IMR-90 (cell line): ENCODE measurements around the gene CLEC1A. TPM values are rescaled to one million over a fixed set of nuclear protein-coding genes. Genes with fewer than 3 reads are reported as not detected.

Source experiments
- ATAC-seq: fragments of 200-7000 bp; cut with Tn5 transposase; 2 replicates; pipeline ENCODE4 v1.9.1; 2020; ENCODE audit warnings: low read depth, mild to moderate bottlenecking, moderate library complexity
- BruUV-seq: library from RNA; stranded (reverse); fragments of 400-500 nt; replicated peaks from 2 replicates; lab custom pipeline; 2021; lab: Mats Ljungman, UMichigan
- CTCF ChIA-PET: fragments of 300-600 bp; formaldehyde crosslinking; extraction: SDS; loops from one replicate; lab custom pipeline; 2021; ENCODE audit warnings: antibody characterized with exemption; lab: Yijun Ruan, JAX
- POLR2A ChIA-PET: fragments of 300-600 bp; sonication (Branson Sonifier 250); formaldehyde crosslinking; loops from one replicate; lab custom pipeline; 2022; ENCODE audit warnings: antibody characterized with exemption; ENCODE audit not compliant: unreplicated experiment; lab: Charles Lee
- DNase-seq: peaks from one replicate; pipeline ENCODE4 v3.0.0; 2013
- H2AFZ ChIP-seq: replicated peaks from 2 replicates; pipeline ENCODE3; 2013; ENCODE audit warnings: low read length, mild to moderate bottlenecking; ENCODE audit not compliant: poor library complexity
- H2AK5ac ChIP-seq: 2 replicates; pipeline ENCODE4 v1.6.1; 2013; ENCODE audit warnings: low read depth, low read length, inconsistent platforms
- H2AK9ac ChIP-seq: replicated peaks from 2 replicates; pipeline ENCODE3; 2013; ENCODE audit warnings: mild to moderate bottlenecking, low read depth, low read length, moderate library complexity; ENCODE audit not compliant: poor library complexity
- H2BK120ac ChIP-seq: 2 replicates; pipeline ENCODE4 v1.6.1; 2013; ENCODE audit warnings: low read depth, low read length, inconsistent platforms
- H2BK15ac ChIP-seq: 3 replicates; pipeline ENCODE4 v1.6.1; 2013; ENCODE audit warnings: low read depth, low read length, inconsistent platforms
- H2BK20ac ChIP-seq: 2 replicates; pipeline ENCODE4 v1.6.1; 2013; ENCODE audit warnings: low read depth, mild to moderate bottlenecking, inconsistent platforms, low read length, moderate library complexity
- H2BK5ac ChIP-seq: 2 replicates; pipeline ENCODE4 v1.6.1; 2013; ENCODE audit warnings: mild to moderate bottlenecking, low read depth, low read length, inconsistent platforms; ENCODE audit not compliant: poor library complexity, severe bottlenecking
- H3K14ac ChIP-seq: replicated peaks from 2 replicates; pipeline ENCODE4 v1.6.1; 2013; ENCODE audit warnings: low read depth, low read length, inconsistent platforms
- H3K18ac ChIP-seq: 2 replicates; pipeline ENCODE4 v1.6.1; 2013; ENCODE audit warnings: low read depth, low read length, control low read depth
- H3K23ac ChIP-seq: 2 replicates; pipeline ENCODE4 v1.6.1; 2013; ENCODE audit warnings: low read depth, low read length, inconsistent platforms
- H3K27ac ChIP-seq: 2 replicates; pipeline ENCODE4 v1.5.1; 2013; ENCODE audit warnings: mild to moderate bottlenecking, control low read depth, low read length; ENCODE audit not compliant: insufficient read depth
- H3K27me3 ChIP-seq: 2 replicates; pipeline ENCODE4 v1.6.1; 2013; ENCODE audit warnings: low read length; ENCODE audit not compliant: control insufficient read depth, insufficient read depth
- H3K36me3 ChIP-seq: 2 replicates; pipeline ENCODE4 v1.6.1; 2013; ENCODE audit warnings: low read length, mixed read lengths; ENCODE audit not compliant: control insufficient read depth, insufficient read depth
- H3K4ac ChIP-seq: 2 replicates; pipeline ENCODE4 v1.6.1; 2013; ENCODE audit warnings: low read depth, low read length, inconsistent platforms
- H3K4me1 ChIP-seq: 2 replicates; pipeline ENCODE4 v1.6.1; 2013; ENCODE audit warnings: low read length, mixed read lengths; ENCODE audit not compliant: control insufficient read depth, insufficient read depth
- H3K4me2 ChIP-seq: 2 replicates; pipeline ENCODE4 v1.6.1; 2013; ENCODE audit warnings: low read depth, mild to moderate bottlenecking, control low read depth, low read length, moderate library complexity
- H3K4me3 ChIP-seq: 2 replicates; pipeline ENCODE4 v1.5.1; 2013; ENCODE audit warnings: low read depth, mild to moderate bottlenecking, control low read depth, low read length, moderate library complexity; ENCODE audit not compliant: insufficient read depth
- H3K56ac ChIP-seq: 2 replicates; pipeline ENCODE4 v1.6.1; 2013; ENCODE audit warnings: low read length, inconsistent platforms; ENCODE audit not compliant: insufficient read depth; ENCODE audit errors: extremely low read depth
- H3K79me1 ChIP-seq, 2 experiments: 2 replicates each; pipeline ENCODE4 v1.6.1; 2013; ENCODE audit warnings: low read length in 2 of 2, inconsistent platforms in 1 of 2, low read depth in 1 of 2
- H3K9ac ChIP-seq: 2 replicates; pipeline ENCODE4 v1.6.1; 2013; ENCODE audit warnings: low read depth, low read length, control low read depth
- H3K9me1 ChIP-seq: 2 replicates; pipeline ENCODE4 v1.6.1; 2013; ENCODE audit warnings: low read length, inconsistent platforms; ENCODE audit not compliant: insufficient read depth
- H3K9me3 ChIP-seq: 2 replicates; pipeline ENCODE4 v1.6.1; 2013; ENCODE audit warnings: low read length; ENCODE audit not compliant: control insufficient read depth, insufficient read depth
- H4K20me1 ChIP-seq: 2 replicates; pipeline ENCODE4 v1.6.1; 2013; ENCODE audit warnings: low read length, inconsistent platforms; ENCODE audit not compliant: insufficient read depth
- H4K5ac ChIP-seq: 2 replicates; pipeline ENCODE4 v1.6.1; 2013; ENCODE audit warnings: mild to moderate bottlenecking, low read depth, low read length, control low read depth
- H4K8ac ChIP-seq, 2 experiments: 2 replicates each; pipeline ENCODE4 v1.6.1; 2013; ENCODE audit warnings: low read depth in 2 of 2, low read length in 2 of 2, control low read depth in 1 of 2, inconsistent platforms in 1 of 2
- H4K91ac ChIP-seq: 2 replicates; pipeline ENCODE4 v1.6.1; 2013; ENCODE audit warnings: low read depth, low read length, inconsistent platforms; ENCODE audit not compliant: insufficient read depth
- BHLHE40 ChIP-seq: fragments of 150-350 bp; IDR thresholded peaks from 2 replicates; pipeline ENCODE4 v1.6.1; 2016; ENCODE audit warnings: mild to moderate bottlenecking, low read depth, low read length
- CEBPB ChIP-seq: IDR thresholded peaks from 2 replicates; pipeline ENCODE4 v1.6.1; 2012; ENCODE audit warnings: low read depth, low read length, improper control_type of control experiment
- CHD1 ChIP-seq: IDR thresholded peaks from 2 replicates; pipeline ENCODE4 v1.6.1; 2012; ENCODE audit warnings: low read depth, low read length, improper control_type of control experiment
- CTCF ChIP-seq: conservative IDR thresholded peaks from 2 replicates; pipeline ENCODE4 v1.5.1; 2012; ENCODE audit warnings: mild to moderate bottlenecking, low read depth, low read length, improper control_type of control experiment
- ELK1 ChIP-seq: fragments of 150-350 bp; IDR thresholded peaks from 2 replicates; pipeline ENCODE4 v1.6.1; 2016; ENCODE audit warnings: low read depth, mild to moderate bottlenecking, low read length, moderate library complexity, borderline replicate concordance
- FOS ChIP-seq: fragments of 150-350 bp; IDR thresholded peaks from 2 replicates; pipeline ENCODE4 v1.6.1; 2016; ENCODE audit warnings: low read depth, low read length
- MAZ ChIP-seq: IDR thresholded peaks from 2 replicates; pipeline ENCODE4 v1.6.1; 2012; ENCODE audit warnings: low read depth, mild to moderate bottlenecking, low read length, improper control_type of control experiment, moderate library complexity, borderline replicate concordance
- MXI1 ChIP-seq: IDR thresholded peaks from 2 replicates; pipeline ENCODE4 v1.6.1; 2012; ENCODE audit warnings: low read depth, mild to moderate bottlenecking, low read length, moderate library complexity, borderline replicate concordance
- NFE2L2 ChIP-seq: fragments of 150-350 bp; IDR thresholded peaks from 2 replicates; pipeline ENCODE4 v1.6.1; 2016; ENCODE audit warnings: low read depth, mild to moderate bottlenecking, low read length
- POLR2A ChIP-seq: IDR thresholded peaks from 2 replicates; pipeline ENCODE4 v1.6.1; 2012; ENCODE audit warnings: mild to moderate bottlenecking, low read depth, low read length
- RAD21 ChIP-seq: IDR thresholded peaks from 2 replicates; pipeline ENCODE4 v1.6.1; 2012; ENCODE audit warnings: low read length, improper control_type of control experiment
- RCOR1 ChIP-seq: IDR thresholded peaks from 2 replicates; pipeline ENCODE4 v1.6.1; 2012; ENCODE audit warnings: mild to moderate bottlenecking, low read length, improper control_type of control experiment; ENCODE audit not compliant: insufficient replicate concordance
- USF2 ChIP-seq: fragments of 150-350 bp; IDR thresholded peaks from 2 replicates; pipeline ENCODE4 v1.6.1; 2017; ENCODE audit warnings: mild to moderate bottlenecking, antibody characterized with exemption, low read length, low read depth
- WGBS, 2 experiments: methylation state at CpG; one replicate each; pipeline versions ENCODE4 v1.1.5 to v1.1.7; 2013; ENCODE audit warnings: missing lambda C conversion rate in 2 of 2; ENCODE audit not compliant: insufficient read length in 1 of 2; ENCODE audit errors: extremely low coverage in 2 of 2; 5-methylcytosine and 5-hydroxymethylcytosine counted together
- dilution Hi-C: fragments of 300-500 bp; cut with HindIII; formaldehyde crosslinking; loops from one replicate; pipeline ENCODE4 v1.14.3; 2018; ENCODE audit warnings: low sequenced_read_pairs; ENCODE audit not compliant: unreplicated experiment
- in situ Hi-C: fragments of 300-500 bp; cut with MboI; formaldehyde crosslinking; loops from 3 replicates; pipeline ENCODE4 v1.14.3; 2019; ENCODE audit warnings: low sequenced_read_pairs, inconsistent platforms, mixed read lengths
- intact Hi-C: fragments of 100-400 bp; cut with micrococcal nuclease; formaldehyde crosslinking; loops from 2 replicates; pipeline ENCODE4 v1.10.0; 2022
- polyA plus RNA-seq, 3 experiments: library from polyadenylated mRNA; depleted of rRNA; stranded (reverse); fragments of >200 nt; gene quantifications; 2 replicates each; pipeline ENCODE4 v1.2.3, GENCODE V29; 2012; ENCODE audit warnings: low replicate concordance in 1 of 3
- total RNA-seq: library from RNA; depleted of rRNA; stranded (reverse); fragments of >200 nt; gene quantifications from 2 replicates; pipeline ENCODE4 v1.2.3, GENCODE V29; 2012

Gene CLEC1A
- total and polyA plus RNA-seq, 2 of the 4 experiments (the other 2 are of a cell fraction): not detected

GRCh38 chr12:10082117-10082874 is 16.5 kb downstream of the CLEC1A start:
- Histone ChIP-seq H3K4me3 (no peak overlapping the region), H4K20me1 (no peaks in the 10 kb centered on the region), H3K27ac (no peak overlapping the region), H3K36me3 (no peaks in the 10 kb centered on the region), H3K9me3 (peaks cover 3% of the 10 kb centered on the region), H3K27me3 (no peaks in the 10 kb centered on the region; the same call in 1 of the 2 replicates), H3K4me2 (no peak overlapping the region), H3K56ac (no peak overlapping the region), H4K91ac (no peak overlapping the region), H2BK120ac (no peak overlapping the region), H3K4me1 (no peaks in the 10 kb centered on the region), H2AK5ac (no peak overlapping the region), H3K14ac (no peak overlapping the region), H4K8ac (no peak overlapping the region), H2BK15ac (no peak overlapping the region), H3K23ac (no peak overlapping the region), H3K79me1 (no peaks in the 10 kb centered on the region), H3K9me1 (no peaks in the 10 kb centered on the region), H2AK9ac (no peak overlapping the region), H2AFZ (no peak overlapping the region), H2BK20ac (no peak overlapping the region), H2BK5ac (no peak overlapping the region), H3K4ac (no peak overlapping the region), H3K9ac (no peak overlapping the region), H3K18ac (no peak overlapping the region), H4K5ac (no peak overlapping the region)
- BruUV-seq: no TSS peak
- DNase-seq (no peak), ATAC-seq (no peak)
- intact Hi-C loops (no loop called here), dilution Hi-C loops (no loop called here), in situ Hi-C loops (no loop called here)
- no peak for TF ChIP-seq BHLHE40
- TF ChIP-seq NFE2L2: no peak
- no peak for TF ChIP-seq CTCF
- TF ChIP-seq USF2: no peak
- TF ChIP-seq ELK1: no peak
- no peak for TF ChIP-seq FOS
- TF ChIP-seq MAZ: no peak
- TF ChIP-seq CEBPB: no peak
- no peak for TF ChIP-seq POLR2A
- no peak for TF ChIP-seq RAD21
- no peak for TF ChIP-seq CHD1
- TF ChIP-seq RCOR1: no peak
- no peak for TF ChIP-seq MXI1
- 65% methylated on average over 2 of the region's 5 CpGs; no CpG with 5 or more reads in 1 of the 2 experiments for WGBS, 2 experiments
- CTCF ChIA-PET: no interaction called here
- POLR2A ChIA-PET: no interaction called here
